ENCODE results near the gene PTPN21. TPM values are rescaled to one million over a fixed set of nuclear protein-coding genes. Genes with fewer than 3 reads are reported as not detected.
A peak's percentile ranks its signal among the peaks of the same experiment; 100 is the strongest.

The PTPN21 gene
- total and polyA plus RNA-seq, 9 of the 15 experiments (the other 6 are each of a cell fraction or from before 2014, with no cell fraction given): 0.06 to 1.9 (median 0.94) TPM

DNA sequence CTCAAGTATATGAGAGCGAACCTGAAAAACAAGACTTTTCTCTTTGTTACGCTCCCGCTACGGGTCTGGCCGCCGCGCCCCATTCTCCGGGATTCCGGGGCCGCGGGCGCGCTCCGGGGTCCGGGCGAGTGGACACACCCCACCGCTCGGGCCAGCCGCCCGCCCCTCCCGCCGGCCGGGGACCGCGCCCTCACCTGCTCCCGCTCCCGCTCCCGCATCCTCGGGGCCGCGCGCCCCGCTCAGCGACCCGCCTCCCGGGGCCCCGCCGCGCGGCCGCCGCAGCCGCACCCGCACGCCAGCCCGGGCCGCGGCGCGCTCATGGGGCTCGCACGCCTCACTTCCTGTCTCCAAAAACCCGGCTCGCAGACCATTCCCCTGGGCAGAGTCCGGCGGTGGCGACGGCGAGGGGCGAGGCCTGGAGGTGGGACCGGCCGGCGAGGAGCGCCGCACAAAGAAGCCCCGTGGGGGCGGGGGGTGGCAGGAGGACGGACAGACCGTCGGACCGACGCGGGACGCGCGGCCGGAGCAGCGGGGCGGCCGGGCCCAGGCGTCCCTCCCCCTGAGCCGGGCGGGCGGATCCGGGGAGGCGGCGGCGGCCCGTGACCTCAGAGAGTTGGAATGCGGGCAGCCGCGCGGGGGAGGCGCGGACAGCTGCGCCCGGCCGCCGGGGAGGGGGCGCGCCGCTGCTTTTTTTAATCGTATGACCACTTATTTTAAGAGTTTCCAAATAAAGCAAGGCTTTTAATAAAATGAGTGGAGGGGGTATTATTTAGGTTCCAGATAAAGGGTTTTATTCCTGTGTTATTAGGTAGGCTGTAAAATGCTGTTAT lies at the start of gene PTPN21 (continued):
- TF ChIP-seq, protein P1, sequence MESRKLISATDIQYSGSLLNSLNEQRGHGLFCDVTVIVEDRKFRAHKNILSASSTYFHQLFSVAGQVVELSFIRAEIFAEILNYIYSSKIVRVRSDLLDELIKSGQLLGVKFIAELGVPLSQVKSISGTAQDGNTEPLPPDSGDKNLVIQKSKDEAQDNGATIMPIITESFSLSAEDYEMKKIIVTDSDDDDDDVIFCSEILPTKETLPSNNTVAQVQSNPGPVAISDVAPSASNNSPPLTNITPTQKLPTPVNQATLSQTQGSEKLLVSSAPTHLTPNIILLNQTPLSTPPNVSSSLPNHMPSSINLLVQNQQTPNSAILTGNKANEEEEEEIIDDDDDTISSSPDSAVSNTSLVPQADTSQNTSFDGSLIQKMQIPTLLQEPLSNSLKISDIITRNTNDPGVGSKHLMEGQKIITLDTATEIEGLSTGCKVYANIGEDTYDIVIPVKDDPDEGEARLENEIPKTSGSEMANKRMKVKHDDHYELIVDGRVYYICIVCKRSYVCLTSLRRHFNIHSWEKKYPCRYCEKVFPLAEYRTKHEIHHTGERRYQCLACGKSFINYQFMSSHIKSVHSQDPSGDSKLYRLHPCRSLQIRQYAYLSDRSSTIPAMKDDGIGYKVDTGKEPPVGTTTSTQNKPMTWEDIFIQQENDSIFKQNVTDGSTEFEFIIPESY (CRISPR knock-in tag; IDR thresholded peaks at IDR 0.05): no peak
- TF ChIP-seq SPI1 (IDR thresholded peaks at IDR 0.05; ENCODE audit: borderline replicate concordance, low read depth, low read length) (peak; percentile 24; the same call in 1 of the 2 replicates), DMBX1 (CRISPR knock-in tag; IDR thresholded peaks at IDR 0.05; ENCODE audit: borderline replicate concordance) (no peak), ETS2 (tag; IDR thresholded peaks at IDR 0.05; ENCODE audit: borderline replicate concordance, poor library complexity, severe bottlenecking) (no peak), MYNN (IDR thresholded peaks at IDR 0.05) (no peak), MYNN (CRISPR knock-in tag; IDR thresholded peaks at IDR 0.05) (no peak), ZNF79 (CRISPR knock-in tag; IDR thresholded peaks at IDR 0.05; ENCODE audit: low read depth) (no peak), RFX7 (CRISPR knock-in tag; IDR thresholded peaks at IDR 0.05) (no peak), ZNF707 (CRISPR knock-in tag; conservative IDR thresholded peaks at IDR 0.05) (no peak), SMAD4 (CRISPR knock-in tag; conservative IDR thresholded peaks at IDR 0.05) (peak; percentile 73), SRF (CRISPR knock-in tag; IDR thresholded peaks at IDR 0.05) (no peak), ZNF133 (CRISPR knock-in tag; IDR thresholded peaks at IDR 0.05) (no peak), POLR2AphosphoS5 (IDR thresholded peaks at IDR 0.05; ENCODE audit: control insufficient read depth, insufficient read depth, low read depth, low read length) (no peak), ZNF347 (CRISPR knock-in tag; IDR thresholded peaks at IDR 0.05; ENCODE audit: low read depth) (no peak), ZBTB17 (CRISPR knock-in tag; IDR thresholded peaks at IDR 0.05) (no peak), ZNF785 (CRISPR knock-in tag; IDR thresholded peaks at IDR 0.05) (no peak), HNRNPH1 (optimal IDR thresholded peaks at IDR 0.05; ENCODE audit: low read depth, low read length) (no peak)
- TF ChIP-seq, protein P2, sequence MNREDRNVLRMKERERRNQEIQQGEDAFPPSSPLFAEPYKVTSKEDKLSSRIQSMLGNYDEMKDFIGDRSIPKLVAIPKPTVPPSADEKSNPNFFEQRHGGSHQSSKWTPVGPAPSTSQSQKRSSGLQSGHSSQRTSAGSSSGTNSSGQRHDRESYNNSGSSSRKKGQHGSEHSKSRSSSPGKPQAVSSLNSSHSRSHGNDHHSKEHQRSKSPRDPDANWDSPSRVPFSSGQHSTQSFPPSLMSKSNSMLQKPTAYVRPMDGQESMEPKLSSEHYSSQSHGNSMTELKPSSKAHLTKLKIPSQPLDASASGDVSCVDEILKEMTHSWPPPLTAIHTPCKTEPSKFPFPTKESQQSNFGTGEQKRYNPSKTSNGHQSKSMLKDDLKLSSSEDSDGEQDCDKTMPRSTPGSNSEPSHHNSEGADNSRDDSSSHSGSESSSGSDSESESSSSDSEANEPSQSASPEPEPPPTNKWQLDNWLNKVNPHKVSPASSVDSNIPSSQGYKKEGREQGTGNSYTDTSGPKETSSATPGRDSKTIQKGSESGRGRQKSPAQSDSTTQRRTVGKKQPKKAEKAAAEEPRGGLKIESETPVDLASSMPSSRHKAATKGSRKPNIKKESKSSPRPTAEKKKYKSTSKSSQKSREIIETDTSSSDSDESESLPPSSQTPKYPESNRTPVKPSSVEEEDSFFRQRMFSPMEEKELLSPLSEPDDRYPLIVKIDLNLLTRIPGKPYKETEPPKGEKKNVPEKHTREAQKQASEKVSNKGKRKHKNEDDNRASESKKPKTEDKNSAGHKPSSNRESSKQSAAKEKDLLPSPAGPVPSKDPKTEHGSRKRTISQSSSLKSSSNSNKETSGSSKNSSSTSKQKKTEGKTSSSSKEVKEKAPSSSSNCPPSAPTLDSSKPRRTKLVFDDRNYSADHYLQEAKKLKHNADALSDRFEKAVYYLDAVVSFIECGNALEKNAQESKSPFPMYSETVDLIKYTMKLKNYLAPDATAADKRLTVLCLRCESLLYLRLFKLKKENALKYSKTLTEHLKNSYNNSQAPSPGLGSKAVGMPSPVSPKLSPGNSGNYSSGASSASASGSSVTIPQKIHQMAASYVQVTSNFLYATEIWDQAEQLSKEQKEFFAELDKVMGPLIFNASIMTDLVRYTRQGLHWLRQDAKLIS (CRISPR knock-in tag; IDR thresholded peaks at IDR 0.05): no peak
- TF ChIP-seq, protein P3, sequence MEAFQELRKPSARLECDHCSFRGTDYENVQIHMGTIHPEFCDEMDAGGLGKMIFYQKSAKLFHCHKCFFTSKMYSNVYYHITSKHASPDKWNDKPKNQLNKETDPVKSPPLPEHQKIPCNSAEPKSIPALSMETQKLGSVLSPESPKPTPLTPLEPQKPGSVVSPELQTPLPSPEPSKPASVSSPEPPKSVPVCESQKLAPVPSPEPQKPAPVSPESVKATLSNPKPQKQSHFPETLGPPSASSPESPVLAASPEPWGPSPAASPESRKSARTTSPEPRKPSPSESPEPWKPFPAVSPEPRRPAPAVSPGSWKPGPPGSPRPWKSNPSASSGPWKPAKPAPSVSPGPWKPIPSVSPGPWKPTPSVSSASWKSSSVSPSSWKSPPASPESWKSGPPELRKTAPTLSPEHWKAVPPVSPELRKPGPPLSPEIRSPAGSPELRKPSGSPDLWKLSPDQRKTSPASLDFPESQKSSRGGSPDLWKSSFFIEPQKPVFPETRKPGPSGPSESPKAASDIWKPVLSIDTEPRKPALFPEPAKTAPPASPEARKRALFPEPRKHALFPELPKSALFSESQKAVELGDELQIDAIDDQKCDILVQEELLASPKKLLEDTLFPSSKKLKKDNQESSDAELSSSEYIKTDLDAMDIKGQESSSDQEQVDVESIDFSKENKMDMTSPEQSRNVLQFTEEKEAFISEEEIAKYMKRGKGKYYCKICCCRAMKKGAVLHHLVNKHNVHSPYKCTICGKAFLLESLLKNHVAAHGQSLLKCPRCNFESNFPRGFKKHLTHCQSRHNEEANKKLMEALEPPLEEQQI (IDR thresholded peaks at IDR 0.05): no peak
